ENCODE results near the gene SP2. TPM values are rescaled to one million over a fixed set of nuclear protein-coding genes. Genes with fewer than 3 reads are reported as not detected.

SP2 gene
- total RNA-seq, 1 experiment from 2014 or later: 22.2 TPM

DNA sequence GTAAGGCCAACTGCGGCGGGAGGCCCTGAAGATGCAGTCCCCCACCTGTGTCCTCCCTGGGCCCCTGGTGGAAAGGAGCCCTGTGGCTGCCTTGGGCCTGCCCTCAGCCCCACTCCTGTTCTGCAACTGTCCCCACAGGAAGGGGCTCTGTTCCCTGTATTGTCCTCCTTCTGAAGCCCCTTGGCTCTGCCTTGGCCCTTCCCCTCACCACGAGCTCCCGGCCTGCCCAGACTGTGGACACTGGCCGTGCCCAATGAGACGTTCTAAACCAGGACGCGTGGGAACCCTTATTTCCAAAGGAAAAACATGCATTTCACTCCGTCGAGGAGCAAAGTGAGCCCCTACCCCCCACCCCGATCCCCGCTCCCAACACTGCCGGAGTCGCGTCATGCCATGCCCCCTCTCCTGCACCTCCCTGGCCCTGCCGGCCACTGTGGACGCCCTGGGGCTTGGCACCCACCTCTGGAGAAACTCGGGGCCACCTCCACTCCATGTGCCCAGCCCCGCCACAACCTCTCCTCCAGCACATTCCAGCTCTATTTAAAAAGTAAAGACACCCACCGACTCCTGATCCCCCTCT, 31.9 kb downstream of the SP2 start:
- no peak overlapping the region for H2AFZ ChIP-seq (ENCODE audit: low read depth, low read length, poor library complexity, severe bottlenecking)
- H4K20me1 ChIP-seq (ENCODE audit: insufficient read depth): no peaks in the 10 kb centered on the region
- ChIA-PET CTCF (no interaction called here), RAD21 (ENCODE audit: low non-redundant PET in 1 of 2, low total read pairs in 2 of 2, uncharacterized antibody in 2 of 2, unreplicated experiment in 2 of 2) (no interaction called here), POLR2A (no interaction called here)
- H3K27me3 ChIP-seq (ENCODE audit: insufficient read depth, low read length): no peaks in the 10 kb centered on the region
- H3K4me3 ChIP-seq (replicated peaks in 1 of 2; ENCODE audit: low read depth in 1 of 2, low read length in 2 of 2): no peak overlapping the region
- no peaks in the 10 kb centered on the region for H3K9me3 ChIP-seq (ENCODE audit: control insufficient read depth in 1 of 2, insufficient read depth in 1 of 2, low read depth in 1 of 2, low read length in 2 of 2)
- peaks cover 4 to 10% of the 10 kb centered on the region in 2 experiments; a peak in 2 of 4 replicates for H3K36me3 ChIP-seq (ENCODE audit: control insufficient read depth in 1 of 2, insufficient read depth in 2 of 2, low read length in 2 of 2)
- no peak for TF ChIP-seq EGR1 (IDR thresholded peaks at IDR 0.05; ENCODE audit: low read depth)
- no peaks in the 10 kb centered on the region for H3K9me2 ChIP-seq (ENCODE audit: insufficient read depth)
- no peak overlapping the region for H3K9ac ChIP-seq (ENCODE audit: low read length)
- no peak overlapping the region for H3K27ac ChIP-seq (ENCODE audit: low read depth, low read length)
- DNase-seq (ENCODE audit: low read depth, low spot score) (no peak), ATAC-seq (no peak)
- H3K79me2 ChIP-seq (ENCODE audit: insufficient read depth, low read length): no peaks in the 10 kb centered on the region
- intact Hi-C loops (cut with micrococcal nuclease): no loop called here
- BruUV-seq (replicated peaks): no TSS peak
- H3K4me1 ChIP-seq (ENCODE audit: control insufficient read depth in 1 of 2, insufficient read depth in 2 of 2, low read length in 2 of 2): peaks cover 12 to 20% of the 10 kb centered on the region in 2 experiments
- H3K4me2 ChIP-seq (ENCODE audit: low read length): no peak overlapping the region

DNA sequence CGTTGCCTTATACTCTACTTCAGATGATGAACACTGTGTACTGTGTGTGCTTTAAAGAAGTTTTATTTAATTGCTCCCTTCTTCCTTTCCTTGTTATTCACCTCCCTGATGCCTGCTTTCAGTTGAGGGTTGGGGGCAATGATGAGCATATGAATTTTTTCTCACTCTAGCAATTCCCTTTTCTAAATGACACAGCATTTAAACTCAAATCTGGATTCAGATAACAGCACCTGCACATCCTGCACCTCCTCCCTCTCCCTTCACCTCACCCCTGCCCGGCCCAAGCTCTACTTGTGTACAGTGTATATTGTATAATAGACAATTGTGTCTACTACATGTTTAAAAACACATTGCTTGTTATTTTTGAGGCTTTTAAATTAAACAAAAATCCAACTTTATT, 32.4 kb downstream of the SP2 start:
- ChIA-PET RAD21 (ENCODE audit: low non-redundant PET in 1 of 2, low total read pairs in 2 of 2, uncharacterized antibody in 2 of 2, unreplicated experiment in 2 of 2) (no interaction called here), POLR2A (no interaction called here), CTCF (no interaction called here)
- Histone ChIP-seq H4K20me1 (ENCODE audit: insufficient read depth) (no peaks in the 10 kb centered on the region), H3K36me3 (ENCODE audit: control insufficient read depth in 1 of 2, insufficient read depth in 2 of 2, low read length in 2 of 2) (peaks cover 0 to 10% of the 10 kb centered on the region in 2 experiments; a peak in 2 of 4 replicates), H3K4me2 (ENCODE audit: low read length) (no peak overlapping the region), H3K9me3 (ENCODE audit: control insufficient read depth in 1 of 2, insufficient read depth in 1 of 2, low read depth in 1 of 2, low read length in 2 of 2) (no peaks in the 10 kb centered on the region), H3K9ac (ENCODE audit: low read length) (no peak overlapping the region), H3K9me2 (ENCODE audit: insufficient read depth) (no peaks in the 10 kb centered on the region), H2AFZ (ENCODE audit: low read depth, low read length, poor library complexity, severe bottlenecking) (no peak overlapping the region), H3K4me3 (replicated peaks in 1 of 2; ENCODE audit: low read depth in 1 of 2, low read length in 2 of 2) (no peak overlapping the region), H3K4me1 (ENCODE audit: control insufficient read depth in 1 of 2, insufficient read depth in 2 of 2, low read length in 2 of 2) (peaks cover 12 to 20% of the 10 kb centered on the region in 2 experiments), H3K27me3 (ENCODE audit: insufficient read depth, low read length) (no peaks in the 10 kb centered on the region), H3K27ac (ENCODE audit: low read depth, low read length) (no peak overlapping the region), H3K79me2 (ENCODE audit: insufficient read depth, low read length) (no peaks in the 10 kb centered on the region)
- intact Hi-C loops (cut with micrococcal nuclease): no loop called here
- no peak for ATAC-seq
- BruUV-seq (replicated peaks): TSS peak; percentile 63
- no peak for DNase-seq (ENCODE audit: low read depth, low spot score)
- TF ChIP-seq, protein P1, sequence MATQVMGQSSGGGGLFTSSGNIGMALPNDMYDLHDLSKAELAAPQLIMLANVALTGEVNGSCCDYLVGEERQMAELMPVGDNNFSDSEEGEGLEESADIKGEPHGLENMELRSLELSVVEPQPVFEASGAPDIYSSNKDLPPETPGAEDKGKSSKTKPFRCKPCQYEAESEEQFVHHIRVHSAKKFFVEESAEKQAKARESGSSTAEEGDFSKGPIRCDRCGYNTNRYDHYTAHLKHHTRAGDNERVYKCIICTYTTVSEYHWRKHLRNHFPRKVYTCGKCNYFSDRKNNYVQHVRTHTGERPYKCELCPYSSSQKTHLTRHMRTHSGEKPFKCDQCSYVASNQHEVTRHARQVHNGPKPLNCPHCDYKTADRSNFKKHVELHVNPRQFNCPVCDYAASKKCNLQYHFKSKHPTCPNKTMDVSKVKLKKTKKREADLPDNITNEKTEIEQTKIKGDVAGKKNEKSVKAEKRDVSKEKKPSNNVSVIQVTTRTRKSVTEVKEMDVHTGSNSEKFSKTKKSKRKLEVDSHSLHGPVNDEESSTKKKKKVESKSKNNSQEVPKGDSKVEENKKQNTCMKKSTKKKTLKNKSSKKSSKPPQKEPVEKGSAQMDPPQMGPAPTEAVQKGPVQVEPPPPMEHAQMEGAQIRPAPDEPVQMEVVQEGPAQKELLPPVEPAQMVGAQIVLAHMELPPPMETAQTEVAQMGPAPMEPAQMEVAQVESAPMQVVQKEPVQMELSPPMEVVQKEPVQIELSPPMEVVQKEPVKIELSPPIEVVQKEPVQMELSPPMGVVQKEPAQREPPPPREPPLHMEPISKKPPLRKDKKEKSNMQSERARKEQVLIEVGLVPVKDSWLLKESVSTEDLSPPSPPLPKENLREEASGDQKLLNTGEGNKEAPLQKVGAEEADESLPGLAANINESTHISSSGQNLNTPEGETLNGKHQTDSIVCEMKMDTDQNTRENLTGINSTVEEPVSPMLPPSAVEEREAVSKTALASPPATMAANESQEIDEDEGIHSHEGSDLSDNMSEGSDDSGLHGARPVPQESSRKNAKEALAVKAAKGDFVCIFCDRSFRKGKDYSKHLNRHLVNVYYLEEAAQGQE (IDR thresholded peaks at IDR 0.05; ENCODE audit: low read depth): no peak
- TF ChIP-seq CEBPB (IDR thresholded peaks at IDR 0.05; ENCODE audit: low read depth): no peak
- TF ChIP-seq FOSL1 (IDR thresholded peaks at IDR 0.05; ENCODE audit: low read depth): no peak
- TF ChIP-seq EZH2phosphoT487 (IDR thresholded peaks at IDR 0.05; ENCODE audit: borderline replicate concordance): no peak
- TF ChIP-seq SRF (IDR thresholded peaks at IDR 0.05; ENCODE audit: low read depth): no peak
- TF ChIP-seq POLR2AphosphoS5 (IDR thresholded peaks at IDR 0.05; ENCODE audit: low read depth, low read length): no peak
- TF ChIP-seq, protein P2, sequence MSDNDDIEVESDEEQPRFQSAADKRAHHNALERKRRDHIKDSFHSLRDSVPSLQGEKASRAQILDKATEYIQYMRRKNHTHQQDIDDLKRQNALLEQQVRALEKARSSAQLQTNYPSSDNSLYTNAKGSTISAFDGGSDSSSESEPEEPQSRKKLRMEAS (IDR thresholded peaks at IDR 0.05): no peak
- TF ChIP-seq, protein P3, sequence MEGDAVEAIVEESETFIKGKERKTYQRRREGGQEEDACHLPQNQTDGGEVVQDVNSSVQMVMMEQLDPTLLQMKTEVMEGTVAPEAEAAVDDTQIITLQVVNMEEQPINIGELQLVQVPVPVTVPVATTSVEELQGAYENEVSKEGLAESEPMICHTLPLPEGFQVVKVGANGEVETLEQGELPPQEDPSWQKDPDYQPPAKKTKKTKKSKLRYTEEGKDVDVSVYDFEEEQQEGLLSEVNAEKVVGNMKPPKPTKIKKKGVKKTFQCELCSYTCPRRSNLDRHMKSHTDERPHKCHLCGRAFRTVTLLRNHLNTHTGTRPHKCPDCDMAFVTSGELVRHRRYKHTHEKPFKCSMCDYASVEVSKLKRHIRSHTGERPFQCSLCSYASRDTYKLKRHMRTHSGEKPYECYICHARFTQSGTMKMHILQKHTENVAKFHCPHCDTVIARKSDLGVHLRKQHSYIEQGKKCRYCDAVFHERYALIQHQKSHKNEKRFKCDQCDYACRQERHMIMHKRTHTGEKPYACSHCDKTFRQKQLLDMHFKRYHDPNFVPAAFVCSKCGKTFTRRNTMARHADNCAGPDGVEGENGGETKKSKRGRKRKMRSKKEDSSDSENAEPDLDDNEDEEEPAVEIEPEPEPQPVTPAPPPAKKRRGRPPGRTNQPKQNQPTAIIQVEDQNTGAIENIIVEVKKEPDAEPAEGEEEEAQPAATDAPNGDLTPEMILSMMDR (IDR thresholded peaks at IDR 0.05 in 2 of 3, conservative IDR thresholded peaks at IDR 0.05 in 1 of 3; ENCODE audit: borderline replicate concordance in 1 of 3, insufficient read depth in 1 of 3, low read depth in 2 of 3, low read length in 2 of 3): no peak
- no peak for TF ChIP-seq SP1 (IDR thresholded peaks at IDR 0.05; ENCODE audit: low read depth)
- no peak for TF ChIP-seq POLR2A (IDR thresholded peaks at IDR 0.05; ENCODE audit: borderline replicate concordance, extremely low read depth, insufficient read depth, insufficient read length)
- TF ChIP-seq ELF1 (IDR thresholded peaks at IDR 0.05; ENCODE audit: borderline replicate concordance, low read depth): no peak
- TF ChIP-seq ZNF274 (IDR thresholded peaks at IDR 0.05; ENCODE audit: low read depth, low read length): no peak
- no peak for TF ChIP-seq ZFX (IDR thresholded peaks at IDR 0.05)
- TF ChIP-seq EZH2 (IDR thresholded peaks at IDR 0.05): no peak
- no peak for TF ChIP-seq CBX3 (IDR thresholded peaks at IDR 0.05; ENCODE audit: low read depth)
- TF ChIP-seq, protein P4, sequence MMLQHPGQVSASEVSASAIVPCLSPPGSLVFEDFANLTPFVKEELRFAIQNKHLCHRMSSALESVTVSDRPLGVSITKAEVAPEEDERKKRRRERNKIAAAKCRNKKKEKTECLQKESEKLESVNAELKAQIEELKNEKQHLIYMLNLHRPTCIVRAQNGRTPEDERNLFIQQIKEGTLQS (IDR thresholded peaks at IDR 0.05): no peak
